Measurements from ENCODE around the gene PDE5A. TPM values are rescaled to one million over a fixed set of nuclear protein-coding genes. Genes with fewer than 3 reads are reported as not detected.

PDE5A gene
- total RNA-seq, 4 donors from 2014 or later = 5.7 to 12.2 (median 11.8) TPM

- TF ChIP-seq, protein P1, sequence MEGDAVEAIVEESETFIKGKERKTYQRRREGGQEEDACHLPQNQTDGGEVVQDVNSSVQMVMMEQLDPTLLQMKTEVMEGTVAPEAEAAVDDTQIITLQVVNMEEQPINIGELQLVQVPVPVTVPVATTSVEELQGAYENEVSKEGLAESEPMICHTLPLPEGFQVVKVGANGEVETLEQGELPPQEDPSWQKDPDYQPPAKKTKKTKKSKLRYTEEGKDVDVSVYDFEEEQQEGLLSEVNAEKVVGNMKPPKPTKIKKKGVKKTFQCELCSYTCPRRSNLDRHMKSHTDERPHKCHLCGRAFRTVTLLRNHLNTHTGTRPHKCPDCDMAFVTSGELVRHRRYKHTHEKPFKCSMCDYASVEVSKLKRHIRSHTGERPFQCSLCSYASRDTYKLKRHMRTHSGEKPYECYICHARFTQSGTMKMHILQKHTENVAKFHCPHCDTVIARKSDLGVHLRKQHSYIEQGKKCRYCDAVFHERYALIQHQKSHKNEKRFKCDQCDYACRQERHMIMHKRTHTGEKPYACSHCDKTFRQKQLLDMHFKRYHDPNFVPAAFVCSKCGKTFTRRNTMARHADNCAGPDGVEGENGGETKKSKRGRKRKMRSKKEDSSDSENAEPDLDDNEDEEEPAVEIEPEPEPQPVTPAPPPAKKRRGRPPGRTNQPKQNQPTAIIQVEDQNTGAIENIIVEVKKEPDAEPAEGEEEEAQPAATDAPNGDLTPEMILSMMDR (IDR thresholded peaks at IDR 0.05) = no peak
- TF ChIP-seq POLR2A (IDR thresholded peaks at IDR 0.05) = no peak
- no peak overlapping the region for H3K4me3 ChIP-seq (ENCODE audit: low read depth, poor library complexity, severe bottlenecking)
- intact Hi-C loops (cut with DNase I; ENCODE audit: low total_unique reads) = no loop called here
- 98 to 100% methylated on average over 1 of the region's 1 CpG for WGBS, 2 donors
- DNase-seq (ENCODE audit: low spot score in 2 of 2) = no peak
These were observed 134.7 kb downstream of the PDE5A start for GRCh38 chr4:119493886-119494285.

- WGBS, 2 donors = 96 to 98% methylated on average over 1 of the region's 1 CpG
- no peak for DNase-seq (ENCODE audit: low spot score in 2 of 2)
- H3K4me3 ChIP-seq (ENCODE audit: low read depth, poor library complexity, severe bottlenecking) = no peak overlapping the region
- TF ChIP-seq, protein P1 (IDR thresholded peaks at IDR 0.05) = no peak
- TF ChIP-seq POLR2A (IDR thresholded peaks at IDR 0.05) = no peak
- intact Hi-C loops (cut with DNase I; ENCODE audit: low total_unique reads) = no loop called here
These were observed 135.2 kb downstream of the PDE5A start for GRCh38 chr4:119493419-119493818.

DNA sequence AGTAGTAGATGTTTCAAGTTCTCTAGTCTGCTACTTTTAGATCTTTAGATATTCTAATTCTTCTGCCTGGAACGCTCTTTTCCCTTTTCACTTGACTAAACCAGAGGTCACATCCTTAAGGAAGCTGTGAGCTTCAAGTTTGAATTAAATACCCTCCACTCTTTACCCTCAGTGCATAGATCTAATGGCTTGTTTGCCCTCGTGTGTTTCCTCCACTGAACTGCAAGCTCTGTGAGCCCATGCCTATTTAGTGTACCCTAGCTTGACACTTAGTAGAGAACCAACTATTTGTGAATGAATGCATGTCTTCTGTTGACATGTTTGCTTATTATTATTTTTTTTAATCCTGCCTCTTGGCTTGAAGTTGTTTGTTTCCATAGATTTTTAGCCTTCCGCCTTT is 138.3 kb downstream of the PDE5A start:
- 56 to 69% methylated on average over 3 of the region's 3 CpGs for WGBS, 2 donors
- no peak overlapping the region for H3K4me3 ChIP-seq (ENCODE audit: low read depth, poor library complexity, severe bottlenecking)
- DNase-seq (ENCODE audit: low spot score in 2 of 2) = no peak
- intact Hi-C loops (cut with DNase I; ENCODE audit: low total_unique reads) = no loop called here
- no peak for TF ChIP-seq POLR2A (IDR thresholded peaks at IDR 0.05)
- TF ChIP-seq, protein P1 (IDR thresholded peaks at IDR 0.05) = no peak

DNA sequence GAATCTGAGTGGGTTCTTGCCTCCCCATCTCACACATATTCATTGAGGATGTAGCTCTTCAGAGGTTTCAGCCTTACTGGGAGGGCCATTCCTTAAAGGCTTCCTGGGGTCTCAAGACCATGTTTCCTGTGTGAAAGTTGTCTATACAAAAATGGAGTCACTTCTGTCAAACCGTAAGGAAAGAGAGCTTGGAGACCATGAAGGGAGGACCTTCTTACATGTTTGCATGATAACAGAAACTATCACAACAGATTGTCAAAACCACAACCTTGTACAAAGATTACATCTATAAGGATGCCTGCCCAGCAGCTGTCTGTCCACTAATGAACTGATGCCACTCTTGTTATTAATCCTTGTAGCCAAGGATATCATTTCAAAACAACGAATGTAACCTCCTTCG is 139.3 kb downstream of the PDE5A start:
- no peak for TF ChIP-seq POLR2A (IDR thresholded peaks at IDR 0.05)
- TF ChIP-seq, protein P1 (IDR thresholded peaks at IDR 0.05) = no peak
- intact Hi-C loops (cut with DNase I; ENCODE audit: low total_unique reads) = no loop called here
- DNase-seq (ENCODE audit: low spot score in 2 of 2) = no peak
- H3K4me3 ChIP-seq (ENCODE audit: low read depth, poor library complexity, severe bottlenecking) = no peak overlapping the region
- 79 to 80% methylated on average over 3 of the region's 3 CpGs for WGBS, 2 donors

- H3K4me3 ChIP-seq (ENCODE audit: low read depth, poor library complexity, severe bottlenecking) = no peak overlapping the region
- intact Hi-C loops (cut with DNase I; ENCODE audit: low total_unique reads) = no loop called here
- TF ChIP-seq, protein P1 (IDR thresholded peaks at IDR 0.05) = no peak
- TF ChIP-seq POLR2A (IDR thresholded peaks at IDR 0.05) = no peak
- 90 to 96% methylated on average over 1 of the region's 1 CpG for WGBS, 2 donors
- DNase-seq (ENCODE audit: low spot score in 2 of 2) = no peak
These were observed 148.3 kb downstream of the PDE5A start for GRCh38 chr4:119480331-119480730.

DNA sequence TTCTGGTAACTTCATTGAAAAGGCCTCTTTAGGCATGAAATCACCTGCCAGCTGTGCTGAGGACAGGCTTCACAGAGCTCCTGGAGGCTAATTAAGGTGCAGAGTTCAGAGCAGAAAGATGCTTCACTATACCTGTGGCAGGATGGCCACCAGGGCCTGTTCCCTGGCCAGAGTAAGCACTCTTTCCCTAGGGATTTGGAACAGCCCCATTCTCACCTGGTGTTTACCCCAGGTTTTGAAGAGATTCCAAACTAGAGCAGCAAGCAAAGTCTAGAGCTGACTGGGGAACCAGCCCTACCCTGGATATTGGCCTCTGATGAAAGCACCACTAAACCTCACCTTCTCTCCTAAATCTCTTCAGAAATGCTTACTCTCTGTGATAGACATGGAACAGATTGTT is 148.8 kb downstream of the PDE5A start:
- no peak overlapping the region for H3K4me3 ChIP-seq (ENCODE audit: low read depth, poor library complexity, severe bottlenecking)
- no peak for DNase-seq (ENCODE audit: low spot score in 2 of 2)
- intact Hi-C loops (cut with DNase I; ENCODE audit: low total_unique reads) = no loop called here
- TF ChIP-seq, protein P1 (IDR thresholded peaks at IDR 0.05) = no peak
- no peak for TF ChIP-seq POLR2A (IDR thresholded peaks at IDR 0.05)

Data from lower leg skin (tissue), 4 donors.